Uterus (tissue), 2 donors: ENCODE data around the gene KCND1.

Experiments used
- CTCF ChIP-seq, 4 experiments: fragments of 200-600 bp in 2 of 4; fragments of 450-650 bp in 2 of 4; sonication (generic) in 2 of 4; IDR thresholded peaks; one replicate each; pipeline ENCODE4 v1.5.1; 2016 to 2019; ENCODE audit warnings: antibody characterized with exemption in 4 of 4, mild to moderate bottlenecking in 2 of 4, moderate library complexity in 1 of 4
- POLR2A ChIP-seq, 2 donors: fragments of 450-650 bp; IDR thresholded peaks; one replicate each; pipeline ENCODE4 v1.6.1; 2016; ENCODE audit warnings: antibody characterized with exemption in 2 of 2, mild to moderate bottlenecking in 1 of 2, moderate library complexity in 1 of 2

GRCh38 chrX:48997865-48998264 is 26.2 kb upstream of the KCND1 start:
- TF ChIP-seq CTCF (IDR thresholded peaks at IDR 0.05) (no peak), POLR2A (IDR thresholded peaks at IDR 0.05) (no peak)
